Stomach smooth muscle (tissue), 2 donors: ENCODE measurements around the gene TEX19.
"Not testable (repeated sequence)": the region's sequence is repeated elsewhere in the genome, so short reads cannot be mapped to it uniquely, and the experiment has no call there.

ENCODE experiments used
- H3K27ac ChIP-seq: one replicate; pipeline ENCODE4 v1.7.0; 2013; ENCODE audit warnings: mild to moderate bottlenecking, low read length, inconsistent platforms
- H3K27me3 ChIP-seq, 2 donors: one replicate each; pipeline ENCODE4 v1.7.0; 2013; ENCODE audit warnings: low read length in 2 of 2; ENCODE audit not compliant: insufficient read depth in 2 of 2, control insufficient read depth in 1 of 2
- H3K36me3 ChIP-seq, 2 donors: one replicate each; pipeline ENCODE4 v1.7.0; 2013; ENCODE audit warnings: low read length in 2 of 2; ENCODE audit not compliant: control insufficient read depth in 2 of 2, insufficient read depth in 2 of 2
- H3K4me1 ChIP-seq: one replicate; pipeline ENCODE4 v1.7.0; 2013; ENCODE audit warnings: low read length; ENCODE audit not compliant: control insufficient read depth, insufficient read depth
- H3K4me3 ChIP-seq, 2 donors: one replicate each; pipeline ENCODE4 v1.7.0; 2013; ENCODE audit warnings: low read length in 2 of 2
- H3K9ac ChIP-seq, 2 donors: one replicate each; pipeline ENCODE4 v1.7.0; 2013; ENCODE audit warnings: low read length in 2 of 2, mild to moderate bottlenecking in 1 of 2
- H3K9me3 ChIP-seq, 2 donors: one replicate each; pipeline ENCODE4 v1.7.0; 2013; ENCODE audit warnings: low read length in 2 of 2; ENCODE audit not compliant: control insufficient read depth in 2 of 2
- donor health status: healthy.
- donor health status: Pancreatic carcinoma.

Gene TEX19

GRCh38 chr17:82361885-82362633, 3.0 kb downstream of the TEX19 start:
- Histone ChIP-seq H3K36me3 (no peaks in the 10 kb centered on the region), H3K4me3 (no peak overlapping the region), H3K27me3 (peaks cover 8 to 11% of the 10 kb centered on the region in 2 donors), H3K9me3 (no peaks in the 10 kb centered on the region), H3K9ac (no peak overlapping the region), H3K27ac (no peak overlapping the region), H3K4me1 (peaks cover 2% of the 10 kb centered on the region)

DNA sequence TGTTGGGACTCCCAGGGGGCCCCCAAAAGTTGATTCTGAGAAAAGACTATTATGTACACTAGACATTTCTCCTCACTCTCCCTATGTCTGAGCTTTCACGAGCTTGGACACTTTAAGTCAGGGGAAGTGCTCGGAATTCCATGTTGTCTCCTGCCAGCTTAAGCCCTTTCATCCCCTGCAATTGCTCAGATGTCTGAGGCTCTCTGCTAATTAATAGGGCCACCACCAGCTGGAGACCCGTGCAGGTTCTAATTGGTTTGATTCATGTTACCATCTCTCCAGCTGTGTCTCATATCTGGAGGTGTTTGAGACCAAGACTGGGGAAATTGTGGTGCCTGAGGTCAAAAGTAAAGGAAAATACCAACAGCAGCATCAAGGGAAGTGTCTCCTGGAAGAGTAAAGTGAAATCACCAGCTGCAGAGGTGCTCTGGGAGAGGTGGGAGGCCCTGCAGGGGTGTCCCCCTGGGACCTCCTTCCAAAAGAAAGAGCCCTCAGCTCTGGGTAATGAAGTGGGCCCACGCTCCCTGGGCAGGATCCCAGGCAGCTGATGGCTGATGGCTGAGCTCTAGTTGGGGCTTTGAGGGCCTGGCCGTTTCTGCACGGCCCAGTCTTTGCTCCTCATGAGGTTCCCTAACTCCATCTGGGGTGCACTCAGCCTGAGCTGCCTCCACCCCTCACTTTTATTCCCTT, 6.7 kb downstream of the TEX19 start:
- Histone ChIP-seq H3K4me1 (peaks cover 6% of the 10 kb centered on the region), H3K9me3 (no peaks in the 10 kb centered on the region), H3K27me3 (peaks cover 8% of the 10 kb centered on the region in 2 donors), H3K4me3 (no peak overlapping the region), H3K36me3 (no peaks in the 10 kb centered on the region), H3K9ac (no peak overlapping the region), H3K27ac (no peak overlapping the region)

- Histone ChIP-seq H3K27ac (no peak overlapping the region), H3K9me3 (no peaks in the 10 kb centered on the region), H3K9ac (no peak overlapping the region), H3K27me3 (peaks cover 14 to 18% of the 10 kb centered on the region in 2 donors), H3K36me3 (no peaks in the 10 kb centered on the region), H3K4me3 (no peak overlapping the region), H3K4me1 (peaks cover 16% of the 10 kb centered on the region)
Observed at GRCh38 chr17:82366749-82367148, 7.7 kb downstream of the TEX19 start.

GRCh38 chr17:82367724-82368524, 8.9 kb downstream of the TEX19 start:
- Histone ChIP-seq H3K4me3 (no peak overlapping the region), H3K36me3 (no peaks in the 10 kb centered on the region), H3K4me1 (peaks cover 18% of the 10 kb centered on the region), H3K9me3 (no peaks in the 10 kb centered on the region), H3K9ac (no peak overlapping the region), H3K27ac (no peak overlapping the region), H3K27me3 (peaks cover 22 to 28% of the 10 kb centered on the region in 2 donors)

DNA sequence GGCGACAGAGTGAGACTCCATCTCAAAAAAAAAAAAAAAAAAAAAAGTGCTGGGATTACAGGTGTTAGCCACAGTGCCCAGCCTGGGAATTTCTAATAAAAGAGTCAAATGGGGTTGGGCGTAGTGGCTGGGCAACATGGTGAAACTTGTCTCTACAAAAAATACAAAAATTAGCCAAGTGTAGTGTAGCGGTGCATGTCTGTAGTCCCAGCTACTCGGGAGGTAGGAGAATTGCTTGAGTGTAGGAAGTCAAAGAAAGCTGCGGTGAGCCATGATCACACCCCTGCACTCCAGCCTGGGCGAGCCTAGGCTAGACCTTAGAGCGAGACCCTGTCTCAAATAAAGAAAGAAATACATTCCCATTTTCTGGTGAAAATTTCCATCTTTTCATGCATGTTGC, 10.2 kb downstream of the TEX19 start:
- Histone ChIP-seq H3K36me3 (no peaks in the 10 kb centered on the region), H3K4me1 (peaks cover 18% of the 10 kb centered on the region), H3K27me3 (peaks cover 22 to 29% of the 10 kb centered on the region in 2 donors), H3K4me3 (no peak overlapping the region), H3K9ac (no peak overlapping the region), H3K27ac (no peak overlapping the region), H3K9me3 (no peaks in the 10 kb centered on the region)

- Histone ChIP-seq H3K27me3 (peaks cover 29 to 43% of the 10 kb centered on the region in 2 donors), H3K4me3 (peak overlapping the region; percentile 49 to 65), H3K4me1 (peaks cover 18% of the 10 kb centered on the region), H3K27ac (no peak overlapping the region), H3K36me3 (no peaks in the 10 kb centered on the region), H3K9me3 (no peaks in the 10 kb centered on the region), H3K9ac (no peak overlapping the region)
Observed at GRCh38 chr17:82370471-82371332, 11.7 kb downstream of the TEX19 start.

DNA sequence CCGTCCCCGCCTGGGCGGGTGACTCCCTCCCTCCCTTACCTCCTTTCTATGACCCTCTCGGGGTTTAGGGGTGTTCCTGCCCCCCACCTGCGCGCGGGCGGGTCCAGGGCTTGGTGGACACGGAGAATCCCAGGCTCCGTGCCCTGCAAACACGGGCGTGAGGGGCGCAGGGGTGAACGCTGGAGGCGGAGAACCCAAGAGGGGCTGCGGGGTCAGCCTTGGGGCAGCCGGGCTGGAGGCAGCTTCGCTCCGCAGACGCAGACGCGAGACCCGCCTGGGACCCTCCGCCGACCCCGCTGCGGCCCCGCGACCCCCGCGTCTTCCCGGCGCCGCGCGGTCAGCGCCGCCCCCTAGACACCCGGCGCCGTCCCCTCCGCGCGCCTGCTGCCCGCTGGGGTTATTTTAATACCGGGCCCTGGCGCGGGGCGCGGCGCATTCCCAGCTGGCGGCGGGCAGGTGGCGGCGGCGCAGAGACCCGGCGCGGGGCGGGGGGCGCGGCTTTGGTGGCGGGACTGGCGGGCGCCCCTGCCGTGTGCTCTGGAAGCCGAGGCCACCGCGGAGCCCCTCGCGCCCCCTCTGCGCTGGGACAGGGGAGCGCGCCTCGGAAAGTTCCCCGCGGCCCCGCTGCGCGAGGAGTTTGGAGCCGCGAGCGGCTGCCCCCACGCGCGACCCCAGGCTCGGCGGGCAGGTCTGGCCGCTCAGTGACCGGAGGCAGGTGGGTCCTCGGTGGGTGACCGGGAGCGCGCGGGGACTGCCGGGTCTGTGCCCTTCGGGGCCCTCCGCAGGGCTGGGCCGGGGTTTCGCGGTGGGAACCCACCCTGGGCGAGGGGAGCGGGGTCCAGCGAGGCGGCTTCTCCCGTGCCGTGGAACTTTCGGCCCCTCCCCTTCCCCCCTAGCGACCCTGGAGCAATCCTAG, 12.5 kb downstream of the TEX19 start, which contains the start of gene UTS2R:
UTS2R (plus strand) TSS at position 433 of the 916 bp plus-strand sequence. CDS start 2,560 bp downstream, outside the sequence.
- H3K27ac ChIP-seq: no peak within 1 kb of the TSS
- H3K4me1 ChIP-seq: peaks cover 18% of the 10 kb centered on the region

GRCh38 chr17:82372249-82373071, 13.4 kb downstream of the TEX19 start:
- H3K36me3 ChIP-seq: no peaks in the 10 kb centered on the region
- H3K27ac ChIP-seq: no peak overlapping the region
- H3K9ac ChIP-seq: no peak overlapping the region
- peaks cover 18% of the 10 kb centered on the region for H3K4me1 ChIP-seq
- H3K4me3 ChIP-seq: no peak overlapping the region
- H3K9me3 ChIP-seq: no peaks in the 10 kb centered on the region
- H3K27me3 ChIP-seq: peaks cover 36 to 51% of the 10 kb centered on the region in 2 donors

More for the DNA sequence above, 12.5 kb downstream of the TEX19 start, which contains the start of gene UTS2R:
- Histone ChIP-seq H3K27me3 (peaks cover 36 to 51% of the 10 kb centered on the region in 2 donors), H3K36me3 (no peaks in the 10 kb centered on the region), H3K4me3 (peak within 1 kb of the TSS; percentile 49 to 65), H3K9ac (no peak within 1 kb of the TSS), H3K9me3 (no peaks in the 10 kb centered on the region)

DNA sequence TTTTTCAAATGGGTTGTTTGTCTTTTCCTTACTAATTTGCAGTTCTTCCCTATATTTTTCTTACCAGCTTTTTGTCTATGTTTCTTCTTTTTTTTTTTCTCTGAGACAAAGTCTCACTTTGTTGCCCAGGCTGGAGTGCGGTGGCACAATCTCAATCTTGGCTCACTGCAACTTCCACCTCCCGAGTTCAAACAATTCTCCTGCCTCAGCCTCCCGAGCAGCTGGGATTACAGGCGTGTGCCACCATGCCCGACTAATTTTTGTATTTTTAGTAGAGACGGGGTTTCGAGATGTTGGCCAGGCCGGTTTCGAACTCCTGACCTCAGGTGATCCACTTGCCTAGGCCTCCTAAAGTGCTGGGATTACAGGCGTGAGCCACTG, 14.0 kb downstream of the TEX19 start:
- H3K27me3 ChIP-seq: peaks cover 36 to 51% of the 10 kb centered on the region in 2 donors
- not testable (repeated sequence) for H3K4me3 ChIP-seq, H3K36me3 ChIP-seq, H3K9ac ChIP-seq, H3K27ac ChIP-seq, H3K9me3 ChIP-seq
- peaks cover 18% of the 10 kb centered on the region for H3K4me1 ChIP-seq
